Ascending aorta (tissue), 2 donors: ENCODE data around the gene ANKH. TPM values are rescaled to one million over a fixed set of nuclear protein-coding genes. Genes with fewer than 3 reads are reported as not detected.

Experiments used
- DNase-seq, 2 donors: peaks; one replicate each; pipeline ENCODE4 v3.0.0-alpha.2; 2019; ENCODE audit warnings: low spot score in 2 of 2
- H3K27ac ChIP-seq, 2 donors: fragments of 200-600 bp; sonication (generic); one replicate each; pipeline ENCODE4 v1.5.1; 2016 to 2017; ENCODE audit warnings: mild to moderate bottlenecking in 1 of 2
- H3K27me3 ChIP-seq: fragments of 200-600 bp; sonication (generic); one replicate; pipeline ENCODE4 v1.5.1; 2017
- H3K36me3 ChIP-seq, 2 donors: fragments of 200-600 bp; sonication (generic); one replicate each; pipeline ENCODE4 v1.5.1; 2016
- H3K4me1 ChIP-seq, 2 donors: fragments of 200-600 bp; sonication (generic); one replicate each; pipeline ENCODE4 v1.5.1; 2016 to 2017; ENCODE audit warnings: mild to moderate bottlenecking in 1 of 2
- H3K4me3 ChIP-seq, 2 donors: fragments of 200-600 bp; sonication (generic); one replicate each; pipeline ENCODE4 v1.5.1; 2016 to 2017; ENCODE audit warnings: mild to moderate bottlenecking in 1 of 2
- H3K9me3 ChIP-seq, 2 donors: fragments of 200-600 bp; sonication (generic); one replicate each; pipeline ENCODE4 v1.5.1; 2016
- CTCF ChIP-seq, 3 experiments: fragments of 200-600 bp in 2 of 3; fragments of 450-650 bp in 1 of 3; sonication (generic) in 2 of 3; IDR thresholded peaks; one replicate each; pipeline ENCODE4 v1.5.1; 2016 to 2019; ENCODE audit warnings: antibody characterized with exemption in 3 of 3, mild to moderate bottlenecking in 1 of 3, moderate library complexity in 1 of 3
- intact Hi-C: fragments of 100-400 bp; cut with DNase I; formaldehyde crosslinking; loops from one replicate; pipeline ENCODE4 v1.15.1; 2023
- total RNA-seq: library from RNA; depleted of rRNA; stranded (reverse); fragments of >200 nt; gene quantifications from one replicate; pipeline ENCODE4 v1.1.0, GENCODE V29; 2016

The ANKH gene
- total RNA-seq, 1 donor from 2014 or later, result 388 TPM

GRCh38 chr5:14684757-14685156 is 186.8 kb downstream of the ANKH start:
- no peak overlapping the region for H3K4me3 ChIP-seq
- H3K4me1 ChIP-seq, result peaks cover 0 to 35% of the 10 kb centered on the region in 2 donors
- H3K36me3 ChIP-seq, result peaks cover 21 to 41% of the 10 kb centered on the region in 2 donors
- DNase-seq, result no peak
- intact Hi-C loops, result loop anchor here (2.0 to 5.0 kb wide), 2 partner anchors 188 to 318 kb away; partner anchors contain the start of gene ANKH
- no peak for TF ChIP-seq CTCF (IDR thresholded peaks at IDR 0.05)
- H3K9me3 ChIP-seq, result no peaks in the 10 kb centered on the region
- H3K27me3 ChIP-seq, result no peaks in the 10 kb centered on the region
- peak overlapping the region in 1 of 2 donors; percentile 15 for H3K27ac ChIP-seq

- Histone ChIP-seq H3K9me3 (no peaks in the 10 kb centered on the region), H3K27me3 (no peaks in the 10 kb centered on the region), H3K4me1 (peaks cover 0 to 43% of the 10 kb centered on the region in 2 donors), H3K4me3 (no peak overlapping the region), H3K36me3 (peaks cover 16 to 35% of the 10 kb centered on the region in 2 donors), H3K27ac (peak overlapping the region in 1 of 2 donors; percentile 15)
- intact Hi-C loops, result loop anchor here (2.0 to 5.0 kb wide), 2 partner anchors 188 to 319 kb away; partner anchors contain the start of gene ANKH
- DNase-seq, result no peak
- no peak for TF ChIP-seq CTCF (IDR thresholded peaks at IDR 0.05)
Measured at GRCh38 chr5:14683906-14684455, 187.6 kb downstream of the ANKH start.

- no peak for DNase-seq
- peaks cover 5 to 45% of the 10 kb centered on the region in 2 donors for H3K4me1 ChIP-seq
- intact Hi-C loops, result loop anchor here (5.0 kb wide), 1 partner anchor 191 kb away; the partner anchor contains the start of gene ANKH
- H3K36me3 ChIP-seq, result peaks cover 11 to 22% of the 10 kb centered on the region in 2 donors
- TF ChIP-seq CTCF (IDR thresholded peaks at IDR 0.05), result no peak
- no peak overlapping the region for H3K4me3 ChIP-seq
- H3K27ac ChIP-seq, result peak overlapping the region; percentile 83 to 94
- no peaks in the 10 kb centered on the region for H3K27me3 ChIP-seq
- no peaks in the 10 kb centered on the region for H3K9me3 ChIP-seq
Measured at GRCh38 chr5:14681236-14681752, 190.3 kb downstream of the ANKH start.

- Histone ChIP-seq H3K4me1 (peaks cover 8 to 44% of the 10 kb centered on the region in 2 donors), H3K36me3 (peaks cover 11 to 21% of the 10 kb centered on the region in 2 donors), H3K9me3 (no peaks in the 10 kb centered on the region), H3K27me3 (no peaks in the 10 kb centered on the region), H3K4me3 (no peak overlapping the region), H3K27ac (peak overlapping the region; percentile 83 to 94)
- TF ChIP-seq CTCF (IDR thresholded peaks at IDR 0.05), result no peak
- no peak for DNase-seq
- intact Hi-C loops, result no loop called here
Measured at GRCh38 chr5:14679595-14679994, 192.0 kb downstream of the ANKH start.

- Histone ChIP-seq H3K27me3 (no peaks in the 10 kb centered on the region), H3K27ac (peak overlapping the region; percentile 83 to 94), H3K36me3 (peaks cover 11 to 27% of the 10 kb centered on the region in 2 donors), H3K4me3 (no peak overlapping the region), H3K4me1 (peaks cover 8 to 45% of the 10 kb centered on the region in 2 donors), H3K9me3 (no peaks in the 10 kb centered on the region)
- TF ChIP-seq CTCF (IDR thresholded peaks at IDR 0.05), result no peak
- DNase-seq, result peak in 1 of 2 donors; percentile 77
- intact Hi-C loops, result no loop called here
Measured at GRCh38 chr5:14678773-14679334, 192.7 kb downstream of the ANKH start.
